Stimulated activated memory B cell treated with anti-CD40 and anti-IgM and Interleukin-4, amounts not matched to agents 10 μg/mL and 1 μg/mL and 100 μg/mL, for 72 hours (primary cell): ENCODE results near the gene CLMN.
A peak's percentile ranks its signal among the peaks of the same experiment; 100 is the strongest.

Experiments
- ATAC-seq: fragments of 150-1000 bp; cut with Tn5 transposase; 2 replicates; pipeline ENCODE4 v1.10.0; 2021
- H3K27ac Mint-ChIP-seq: one replicate; pipeline ENCODE4 v1.8.0; 2022; ENCODE audit warnings: mild to moderate bottlenecking, mixed read lengths
- H3K27me3 Mint-ChIP-seq: one replicate; pipeline ENCODE4 v1.8.0; 2022; ENCODE audit warnings: mixed read lengths
- H3K36me3 Mint-ChIP-seq: one replicate; pipeline ENCODE4 v1.8.0; 2022; ENCODE audit warnings: mixed read lengths
- H3K4me1 Mint-ChIP-seq: one replicate; pipeline ENCODE4 v1.8.0; 2022; ENCODE audit warnings: mixed read lengths
- H3K4me3 Mint-ChIP-seq: one replicate; pipeline ENCODE4 v1.8.0; 2022; ENCODE audit warnings: mild to moderate bottlenecking, moderate library complexity, mixed read lengths
- H3K9me3 Mint-ChIP-seq: one replicate; pipeline ENCODE4 v1.8.0; 2022; ENCODE audit warnings: mixed read lengths

The CLMN gene, protein sequence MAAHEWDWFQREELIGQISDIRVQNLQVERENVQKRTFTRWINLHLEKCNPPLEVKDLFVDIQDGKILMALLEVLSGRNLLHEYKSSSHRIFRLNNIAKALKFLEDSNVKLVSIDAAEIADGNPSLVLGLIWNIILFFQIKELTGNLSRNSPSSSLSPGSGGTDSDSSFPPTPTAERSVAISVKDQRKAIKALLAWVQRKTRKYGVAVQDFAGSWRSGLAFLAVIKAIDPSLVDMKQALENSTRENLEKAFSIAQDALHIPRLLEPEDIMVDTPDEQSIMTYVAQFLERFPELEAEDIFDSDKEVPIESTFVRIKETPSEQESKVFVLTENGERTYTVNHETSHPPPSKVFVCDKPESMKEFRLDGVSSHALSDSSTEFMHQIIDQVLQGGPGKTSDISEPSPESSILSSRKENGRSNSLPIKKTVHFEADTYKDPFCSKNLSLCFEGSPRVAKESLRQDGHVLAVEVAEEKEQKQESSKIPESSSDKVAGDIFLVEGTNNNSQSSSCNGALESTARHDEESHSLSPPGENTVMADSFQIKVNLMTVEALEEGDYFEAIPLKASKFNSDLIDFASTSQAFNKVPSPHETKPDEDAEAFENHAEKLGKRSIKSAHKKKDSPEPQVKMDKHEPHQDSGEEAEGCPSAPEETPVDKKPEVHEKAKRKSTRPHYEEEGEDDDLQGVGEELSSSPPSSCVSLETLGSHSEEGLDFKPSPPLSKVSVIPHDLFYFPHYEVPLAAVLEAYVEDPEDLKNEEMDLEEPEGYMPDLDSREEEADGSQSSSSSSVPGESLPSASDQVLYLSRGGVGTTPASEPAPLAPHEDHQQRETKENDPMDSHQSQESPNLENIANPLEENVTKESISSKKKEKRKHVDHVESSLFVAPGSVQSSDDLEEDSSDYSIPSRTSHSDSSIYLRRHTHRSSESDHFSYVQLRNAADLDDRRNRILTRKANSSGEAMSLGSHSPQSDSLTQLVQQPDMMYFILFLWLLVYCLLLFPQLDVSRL

DNA sequence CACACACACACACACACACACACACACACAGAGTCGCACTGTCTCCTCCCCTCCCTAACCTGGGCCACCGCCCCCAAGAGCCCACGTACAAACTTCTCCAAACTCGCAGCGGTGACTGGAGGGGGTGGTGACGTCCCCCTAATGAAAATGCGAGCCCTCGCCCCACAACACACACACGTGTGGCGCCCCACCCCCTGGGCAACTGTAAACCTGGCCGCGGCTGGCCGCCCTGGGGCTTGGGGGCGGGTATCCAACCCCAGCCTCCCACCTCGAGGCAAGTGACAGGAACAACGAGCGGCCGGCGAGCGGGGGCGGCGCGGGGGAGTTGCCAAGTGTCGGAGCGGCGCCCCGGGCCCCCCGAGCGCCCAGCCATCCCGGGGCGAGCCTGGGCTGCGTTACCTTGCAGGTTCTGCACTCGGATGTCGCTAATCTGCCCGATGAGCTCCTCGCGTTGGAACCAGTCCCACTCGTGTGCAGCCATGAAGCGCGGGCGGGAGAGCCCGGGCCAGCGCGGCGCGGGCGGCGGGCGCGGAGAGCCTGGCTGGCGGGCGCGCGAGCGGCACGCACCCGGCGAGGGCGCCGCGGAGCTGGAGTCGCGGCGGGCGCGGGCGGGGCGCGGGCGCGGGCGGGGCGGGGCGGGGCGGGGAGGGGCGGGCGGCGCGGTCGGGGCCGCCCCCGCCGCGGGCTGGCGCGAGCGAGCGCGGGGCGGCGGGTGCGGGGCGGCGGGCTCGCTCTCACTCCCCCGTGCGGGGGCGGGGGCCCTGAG lies at the start of gene CLMN:
CLMN (minus strand) TSS at position 597 of the 766 bp plus-strand sequence; CDS start at position 481, 116 bp downstream.
- H3K27me3 Mint-ChIP-seq: no peaks in the 10 kb centered on the region
- H3K27ac Mint-ChIP-seq: peak within 1 kb of the TSS; percentile 79
- H3K36me3 Mint-ChIP-seq: no peaks in the 10 kb centered on the region
- peak within 1 kb of the TSS; percentile 88 for H3K4me3 Mint-ChIP-seq
- peaks cover 40% of the 10 kb centered on the region for H3K4me1 Mint-ChIP-seq
- H3K9me3 Mint-ChIP-seq: no peaks in the 10 kb centered on the region
- ATAC-seq: peak; percentile 70

DNA sequence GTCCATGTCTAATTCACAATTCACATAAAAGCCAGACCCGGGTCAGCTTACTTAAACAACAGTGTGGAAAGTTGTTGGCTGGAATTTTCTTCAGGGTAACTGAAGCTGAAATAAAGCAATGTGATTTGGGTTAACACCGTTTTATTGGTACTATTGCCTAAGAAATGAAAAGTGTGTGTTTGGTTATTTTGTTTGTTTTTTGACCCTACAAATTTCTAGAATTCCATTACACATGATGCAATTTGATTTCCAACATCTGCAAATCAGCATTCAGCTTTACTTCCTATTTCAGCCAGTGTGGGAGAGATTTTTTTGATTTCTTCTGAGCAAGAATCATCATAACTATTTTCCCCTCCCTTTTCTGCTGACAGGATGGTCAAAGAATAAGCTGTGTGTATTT lies 45.7 kb upstream of the CLMN start:
- H3K27me3 Mint-ChIP-seq: peaks cover 50% of the 10 kb centered on the region
- ATAC-seq: no peak

DNA sequence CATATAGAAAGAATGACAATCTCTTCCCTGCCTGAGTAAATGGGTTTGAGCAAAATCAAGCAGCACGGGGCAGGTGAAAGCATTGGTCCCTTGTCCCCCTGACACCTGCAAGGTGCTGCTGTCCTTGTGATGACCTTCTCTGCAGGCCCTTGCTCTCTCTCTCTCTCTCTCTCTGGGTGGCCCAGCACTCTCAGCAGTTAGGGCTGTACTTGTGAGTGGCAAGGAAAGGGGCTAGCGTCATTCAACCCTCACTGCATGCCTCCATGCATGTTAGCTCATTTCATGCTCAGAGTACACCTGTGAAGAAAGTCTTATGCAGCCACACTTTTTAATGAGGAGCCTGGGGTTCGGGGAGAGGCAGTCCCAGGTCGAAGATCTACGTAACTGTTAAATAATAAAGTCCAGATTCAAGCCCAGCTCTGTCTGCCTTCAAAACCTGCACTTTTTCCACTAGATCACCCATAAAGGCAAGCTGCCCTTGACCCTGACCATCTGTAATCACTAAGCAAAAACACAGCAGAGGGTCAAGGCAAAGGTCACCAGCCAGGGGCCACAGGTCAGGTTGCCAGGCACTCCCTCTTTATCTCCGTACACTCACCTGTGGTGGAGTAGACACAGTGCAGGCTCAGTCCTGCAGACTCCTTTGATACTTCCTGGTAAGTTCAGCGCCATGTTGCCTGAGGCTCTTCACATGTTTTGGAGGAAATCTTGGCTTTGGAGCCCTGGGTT lies 44.9 kb upstream of the CLMN start:
- H3K36me3 Mint-ChIP-seq: no peaks in the 10 kb centered on the region
- no peak overlapping the region for H3K27ac Mint-ChIP-seq
- no peaks in the 10 kb centered on the region for H3K9me3 Mint-ChIP-seq
- no peak overlapping the region for H3K4me3 Mint-ChIP-seq
- H3K27me3 Mint-ChIP-seq: peaks cover 52% of the 10 kb centered on the region
- peaks cover 17% of the 10 kb centered on the region for H3K4me1 Mint-ChIP-seq
- ATAC-seq: no peak

More for the DNA sequence above, 45.7 kb upstream of the CLMN start:
- H3K36me3 Mint-ChIP-seq: no peaks in the 10 kb centered on the region
- H3K4me1 Mint-ChIP-seq: peaks cover 16% of the 10 kb centered on the region
- H3K27ac Mint-ChIP-seq: no peak overlapping the region
- no peak overlapping the region for H3K4me3 Mint-ChIP-seq
- no peaks in the 10 kb centered on the region for H3K9me3 Mint-ChIP-seq

DNA sequence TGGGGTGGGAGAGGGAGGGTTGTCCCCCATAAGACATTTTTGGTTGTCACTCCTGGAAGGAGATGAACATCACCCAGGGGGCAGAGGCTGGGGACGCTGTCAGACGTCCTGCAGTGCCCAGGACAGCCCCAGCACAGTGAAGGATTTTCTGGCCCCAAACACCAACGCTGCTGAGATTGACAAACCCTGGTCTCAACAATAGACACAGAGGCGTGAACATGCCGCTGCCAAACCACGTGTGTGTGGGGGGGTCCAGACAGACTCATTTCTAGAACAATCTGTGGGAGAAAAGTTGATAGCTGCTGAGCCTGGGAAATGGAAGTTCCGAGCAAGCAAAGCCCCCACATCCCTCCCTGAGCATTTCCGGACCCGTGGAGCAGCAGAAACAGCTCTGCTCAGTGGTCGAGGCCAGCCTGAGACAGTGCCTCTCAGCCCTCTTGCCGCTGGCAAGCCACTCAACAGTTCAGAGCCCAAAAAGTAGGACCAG lies 43.8 kb upstream of the CLMN start:
- Mint-ChIP-seq H3K4me3 (no peak overlapping the region), H3K27ac (no peak overlapping the region), H3K9me3 (no peaks in the 10 kb centered on the region), H3K27me3 (peaks cover 52% of the 10 kb centered on the region), H3K36me3 (no peaks in the 10 kb centered on the region), H3K4me1 (peaks cover 17% of the 10 kb centered on the region)
- ATAC-seq: no peak

DNA sequence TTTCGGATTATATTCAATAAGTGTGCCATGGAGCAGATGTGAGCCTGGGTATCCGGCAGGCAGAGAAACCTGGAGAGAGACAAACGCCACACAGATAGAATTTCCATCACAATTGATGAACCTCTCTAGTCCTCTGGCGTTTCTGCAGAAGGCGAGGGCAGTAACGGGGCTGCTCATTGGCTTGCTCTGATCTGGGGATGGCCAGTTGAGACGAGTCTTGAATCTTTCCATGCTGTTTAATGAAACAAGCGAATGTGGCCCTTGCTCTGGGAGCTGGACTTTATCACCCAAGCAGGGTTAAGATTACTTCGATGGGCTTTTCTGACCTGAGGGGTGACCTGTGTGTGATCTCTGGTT lies 42.4 kb upstream of the CLMN start:
- Mint-ChIP-seq H3K9me3 (no peaks in the 10 kb centered on the region), H3K4me3 (no peak overlapping the region), H3K27ac (no peak overlapping the region), H3K4me1 (peaks cover 17% of the 10 kb centered on the region), H3K27me3 (peaks cover 52% of the 10 kb centered on the region), H3K36me3 (no peaks in the 10 kb centered on the region)
- no peak for ATAC-seq

DNA sequence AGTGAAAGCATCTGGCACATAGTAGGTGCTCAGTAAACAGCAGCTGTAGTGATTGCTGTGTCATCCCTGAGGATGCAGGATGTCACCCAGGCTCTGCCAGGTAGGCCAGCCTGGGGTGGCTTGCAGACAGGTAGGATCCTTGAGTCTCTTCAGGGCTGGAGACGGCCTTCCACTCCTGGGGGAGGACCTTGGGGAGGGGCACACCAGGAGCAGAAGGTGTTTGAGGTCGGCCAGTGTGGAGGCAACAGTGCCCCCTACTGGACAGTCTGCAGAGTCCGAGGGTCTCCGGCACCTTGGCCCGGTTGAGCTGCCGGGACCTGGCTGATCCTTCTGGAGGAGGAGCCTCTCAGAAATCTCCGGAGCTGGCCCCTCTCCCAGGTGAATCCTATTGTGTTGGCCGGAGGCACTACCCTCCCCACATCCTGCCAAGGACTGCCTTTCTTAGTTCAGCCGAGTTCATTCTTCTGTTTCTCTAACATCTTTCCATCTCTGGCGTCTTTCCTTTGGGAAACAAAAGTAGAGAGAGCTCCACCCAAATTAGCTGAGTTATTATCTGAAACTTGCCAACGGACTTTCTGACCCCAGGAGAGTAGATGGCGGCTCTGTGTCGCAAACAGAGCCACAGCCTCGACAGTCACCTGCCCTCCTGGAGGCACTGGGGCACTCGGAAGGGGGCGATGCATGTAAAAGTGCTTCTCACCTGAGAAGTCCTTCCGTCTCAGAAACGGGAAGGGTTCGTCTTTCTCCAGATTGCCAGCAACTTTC lies 41.8 kb upstream of the CLMN start:
- no peaks in the 10 kb centered on the region for H3K36me3 Mint-ChIP-seq
- H3K4me1 Mint-ChIP-seq: peaks cover 17% of the 10 kb centered on the region
- H3K9me3 Mint-ChIP-seq: no peaks in the 10 kb centered on the region
- ATAC-seq: peak; percentile 80
- H3K27ac Mint-ChIP-seq: no peak overlapping the region
- H3K27me3 Mint-ChIP-seq: peaks cover 48% of the 10 kb centered on the region
- no peak overlapping the region for H3K4me3 Mint-ChIP-seq

DNA sequence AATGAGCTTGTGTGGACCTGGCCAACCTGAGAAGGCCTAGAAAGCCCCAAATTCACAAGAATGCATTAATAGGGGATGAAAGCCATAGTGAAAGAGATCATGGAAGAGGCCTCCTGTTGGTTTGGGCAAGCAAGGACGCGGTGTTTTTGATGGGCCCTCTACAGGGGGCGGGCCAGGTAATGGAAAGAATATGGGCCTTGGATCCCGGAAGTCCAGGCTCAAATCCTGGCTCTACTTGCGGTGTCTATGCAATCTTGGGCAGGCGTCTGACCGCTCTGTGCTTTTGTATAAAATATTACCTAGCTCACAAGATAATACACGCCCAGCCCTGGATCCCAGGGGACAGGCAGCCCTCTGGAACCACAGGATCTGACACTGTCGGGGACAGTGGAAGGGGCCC lies 41.1 kb upstream of the CLMN start:
- no peak for ATAC-seq
- H3K9me3 Mint-ChIP-seq: no peaks in the 10 kb centered on the region
- peaks cover 17% of the 10 kb centered on the region for H3K4me1 Mint-ChIP-seq
- peaks cover 41% of the 10 kb centered on the region for H3K27me3 Mint-ChIP-seq
- H3K4me3 Mint-ChIP-seq: no peak overlapping the region
- H3K36me3 Mint-ChIP-seq: no peaks in the 10 kb centered on the region
- no peak overlapping the region for H3K27ac Mint-ChIP-seq

DNA sequence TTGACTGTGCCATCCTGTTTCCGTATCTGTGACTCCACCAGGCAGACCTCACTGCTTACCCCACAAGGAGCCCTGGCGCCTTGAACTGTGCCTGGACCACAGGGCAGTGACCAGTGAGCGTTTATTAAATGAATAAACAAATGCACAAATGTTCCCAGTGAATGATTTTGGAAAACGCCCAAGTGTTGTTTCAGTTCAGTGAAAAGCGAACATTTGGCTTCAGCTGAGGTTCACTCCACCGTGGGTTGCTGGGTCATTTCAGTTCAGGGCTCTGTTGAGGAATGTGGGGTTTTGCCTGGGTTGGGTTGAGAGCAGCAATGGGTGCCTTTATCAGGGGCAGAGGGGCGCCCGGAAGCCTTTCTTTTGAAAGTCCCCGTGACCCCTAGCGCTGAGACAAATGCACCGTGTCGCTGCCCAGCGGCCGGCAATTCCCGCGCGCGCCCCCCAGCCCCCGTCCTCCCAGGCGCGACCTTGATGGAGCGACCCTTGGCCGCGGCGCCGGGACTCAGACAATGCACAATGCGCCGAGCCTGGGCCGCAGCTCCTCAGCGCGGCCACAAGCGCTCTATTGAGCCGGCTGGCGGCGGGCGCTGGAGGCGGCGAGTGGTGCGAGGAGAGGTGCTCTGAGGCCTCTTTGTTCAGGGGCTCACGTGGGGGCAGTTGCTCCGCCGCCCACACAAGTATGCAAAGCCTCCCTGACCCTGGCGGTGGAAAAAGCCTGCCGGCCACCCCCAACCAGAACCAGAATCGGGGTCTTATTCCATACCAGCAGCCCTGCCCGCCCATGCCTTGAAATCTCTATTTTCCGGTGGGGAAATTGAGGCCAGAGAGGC lies 40.5 kb upstream of the CLMN start:
- H3K27ac Mint-ChIP-seq: no peak overlapping the region
- no peaks in the 10 kb centered on the region for H3K36me3 Mint-ChIP-seq
- H3K9me3 Mint-ChIP-seq: peaks cover 3% of the 10 kb centered on the region
- peak; percentile 28 for ATAC-seq
- H3K4me3 Mint-ChIP-seq: no peak overlapping the region
- H3K4me1 Mint-ChIP-seq: peaks cover 17% of the 10 kb centered on the region
- peaks cover 37% of the 10 kb centered on the region for H3K27me3 Mint-ChIP-seq

DNA sequence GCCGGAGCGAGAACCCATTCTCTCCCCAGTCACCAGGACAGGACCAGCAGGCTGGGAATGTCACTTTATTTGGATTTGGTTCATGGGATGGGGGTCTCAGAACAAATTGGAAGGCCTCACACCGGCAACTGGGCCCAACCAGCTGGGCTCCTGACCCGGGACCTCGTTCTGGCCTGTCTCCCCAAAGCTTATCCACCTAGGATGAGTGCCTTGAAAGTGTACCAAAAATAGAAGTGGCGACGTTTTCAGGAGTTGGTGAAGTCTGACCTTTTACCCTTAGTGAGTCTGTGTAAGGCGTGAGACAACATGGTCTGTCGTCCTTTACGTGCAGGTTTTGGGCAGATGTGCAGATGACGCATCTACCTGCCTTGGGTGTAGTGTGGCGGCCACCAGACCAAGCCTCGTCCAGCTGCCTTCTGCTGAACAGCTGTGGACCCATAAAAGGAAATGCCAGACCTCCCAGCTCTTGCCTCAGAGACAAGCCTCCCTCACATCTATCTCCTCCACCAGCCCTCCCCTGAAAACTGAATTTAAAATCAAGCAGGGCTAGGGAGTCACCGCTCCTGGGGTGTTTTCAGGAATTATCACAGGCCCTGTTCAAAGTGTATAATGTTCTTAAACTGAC lies 36.6 kb upstream of the CLMN start:
- no peak for ATAC-seq
- H3K9me3 Mint-ChIP-seq: peaks cover 10% of the 10 kb centered on the region
- no peak overlapping the region for H3K4me3 Mint-ChIP-seq
- peaks cover 17% of the 10 kb centered on the region for H3K4me1 Mint-ChIP-seq
- H3K27me3 Mint-ChIP-seq: peaks cover 34% of the 10 kb centered on the region
- peaks cover 6% of the 10 kb centered on the region for H3K36me3 Mint-ChIP-seq
- no peak overlapping the region for H3K27ac Mint-ChIP-seq

DNA sequence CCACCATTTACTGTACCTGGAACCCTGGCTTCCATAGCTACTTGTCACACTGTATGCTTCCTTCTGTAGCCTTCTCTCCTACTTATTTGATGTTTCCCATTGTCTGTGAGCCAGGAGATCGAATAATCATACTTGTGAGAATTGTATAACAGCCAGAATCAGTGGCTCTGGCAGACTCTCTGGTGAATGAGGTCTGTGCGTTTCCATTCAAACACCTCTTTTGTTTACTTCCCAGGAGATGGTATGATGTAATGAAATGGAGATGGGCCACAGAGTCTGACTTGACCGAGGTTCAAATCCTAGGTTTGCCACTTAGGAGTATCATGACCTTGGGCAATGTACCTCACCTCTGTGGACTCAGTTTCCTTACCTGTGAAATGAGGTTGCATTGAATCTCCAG lies 35.7 kb upstream of the CLMN start:
- Mint-ChIP-seq H3K27me3 (peaks cover 26% of the 10 kb centered on the region), H3K4me1 (peaks cover 8% of the 10 kb centered on the region), H3K36me3 (peaks cover 6% of the 10 kb centered on the region), H3K9me3 (peaks cover 10% of the 10 kb centered on the region), H3K4me3 (no peak overlapping the region), H3K27ac (no peak overlapping the region)
- no peak for ATAC-seq

DNA sequence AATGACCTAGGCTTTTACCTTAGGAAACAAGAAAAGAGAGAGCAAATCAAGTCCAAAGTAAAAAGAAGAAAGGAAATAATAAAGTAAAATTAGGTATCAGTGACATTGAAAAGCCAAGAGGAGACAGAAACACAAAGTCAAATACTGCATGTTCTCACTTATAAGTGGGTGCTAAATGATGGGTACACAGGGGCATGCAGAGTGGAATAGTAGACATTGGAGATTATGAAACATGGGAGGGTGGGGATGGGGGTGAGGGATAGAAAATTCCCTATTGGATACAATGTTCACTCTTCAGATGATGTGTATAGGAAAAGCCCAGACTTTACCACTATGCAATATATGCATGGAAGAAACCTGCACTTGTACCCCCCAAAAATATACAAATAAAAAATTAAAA lies 35.1 kb upstream of the CLMN start:
- Mint-ChIP-seq H3K27me3 (peaks cover 24% of the 10 kb centered on the region), H3K9me3 (peaks cover 10% of the 10 kb centered on the region), H3K27ac (no peak overlapping the region), H3K36me3 (peaks cover 6% of the 10 kb centered on the region), H3K4me1 (peaks cover 7% of the 10 kb centered on the region), H3K4me3 (no peak overlapping the region)
- no peak for ATAC-seq

DNA sequence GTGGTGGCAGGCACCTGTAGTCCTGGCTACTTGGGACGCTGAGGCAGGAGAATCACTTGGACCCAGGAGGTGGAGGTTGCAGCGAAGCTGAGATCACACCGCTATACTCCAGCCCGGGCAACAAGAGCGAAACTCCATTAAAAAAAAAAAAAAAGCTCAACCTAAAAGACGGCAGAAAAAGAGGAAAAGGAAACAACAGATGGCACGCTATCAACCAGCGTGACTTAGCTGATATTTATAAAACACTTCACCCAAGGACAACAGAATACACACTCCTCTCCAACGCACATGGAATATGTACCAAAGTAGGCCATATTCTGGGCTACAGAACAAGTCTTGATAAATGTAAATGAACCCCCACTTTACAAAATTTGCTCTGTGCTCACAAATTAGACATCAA lies 34.0 kb upstream of the CLMN start:
- peaks cover 10% of the 10 kb centered on the region for H3K9me3 Mint-ChIP-seq
- H3K27ac Mint-ChIP-seq: no peak overlapping the region
- peaks cover 24% of the 10 kb centered on the region for H3K27me3 Mint-ChIP-seq
- peaks cover 6% of the 10 kb centered on the region for H3K36me3 Mint-ChIP-seq
- H3K4me3 Mint-ChIP-seq: no peak overlapping the region
- peaks cover 7% of the 10 kb centered on the region for H3K4me1 Mint-ChIP-seq
- no peak for ATAC-seq

DNA sequence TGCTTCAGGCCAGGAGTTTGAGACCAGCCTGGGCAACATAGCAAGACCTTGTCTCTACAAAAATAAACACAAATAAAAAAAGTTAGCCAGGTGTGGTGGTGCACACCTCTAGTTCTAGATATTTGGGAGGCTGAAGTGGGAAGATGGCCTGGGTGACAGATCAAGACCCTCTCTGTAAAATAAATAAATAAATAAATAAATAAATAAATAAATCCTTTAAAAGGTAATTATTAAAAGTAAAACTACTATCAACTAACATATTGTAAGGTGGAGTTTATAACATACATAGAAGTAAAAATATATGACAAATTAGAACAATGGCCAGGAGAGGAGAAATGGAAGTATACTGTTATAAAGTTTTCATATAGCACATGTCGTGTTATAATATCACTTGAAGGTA lies 33.3 kb upstream of the CLMN start:
- Mint-ChIP-seq H3K4me1 (peaks cover 7% of the 10 kb centered on the region), H3K27ac (no peak overlapping the region), H3K4me3 (no peak overlapping the region), H3K9me3 (peaks cover 10% of the 10 kb centered on the region), H3K27me3 (peaks cover 24% of the 10 kb centered on the region), H3K36me3 (peaks cover 6% of the 10 kb centered on the region)
- ATAC-seq: no peak
